HepG2 (cell line): ENCODE results near the gene CMTM1. TPM values are rescaled to one million over a fixed set of nuclear protein-coding genes. Genes with fewer than 3 reads are reported as not detected.

Source experiments
- HOXA7 ChIP-seq: sonication (generic); formaldehyde crosslinking; IDR thresholded peaks from 2 replicates; pipeline ENCODE4 v1.8.1; 2022; ENCODE audit warnings: mild to moderate bottlenecking, missing genetic modification reagents, moderate library complexity
- RELA ChIP-seq: sonication (generic); formaldehyde crosslinking; IDR thresholded peaks from 2 replicates; pipeline ENCODE4 v1.4.0; 2020; ENCODE audit warnings: missing genetic modification reagents
- RXRB ChIP-seq: IDR thresholded peaks from 2 replicates; pipeline ENCODE4 v1.6.1; 2016; ENCODE audit warnings: borderline replicate concordance, missing genetic modification reagents, missing compliant biosample characterization
- SP140L ChIP-seq: sonication (generic); formaldehyde crosslinking; IDR thresholded peaks from 2 replicates; pipeline ENCODE4 v1.4.0; 2020; ENCODE audit warnings: missing genetic modification reagents, borderline replicate concordance
- SRY ChIP-seq: sonication (generic); formaldehyde crosslinking; IDR thresholded peaks from 2 replicates; pipeline ENCODE4 v1.8.0; 2022; ENCODE audit warnings: mild to moderate bottlenecking, missing genetic modification reagents
- ZBTB3 ChIP-seq: sonication (generic); formaldehyde crosslinking; IDR thresholded peaks from 2 replicates; pipeline ENCODE4 v1.4.0; 2020; ENCODE audit warnings: low read depth, mild to moderate bottlenecking, moderate library complexity, missing genetic modification reagents, borderline replicate concordance
- ZNF235 ChIP-seq: sonication (generic); formaldehyde crosslinking; IDR thresholded peaks from 2 replicates; pipeline ENCODE4 v1.8.1; 2023; ENCODE audit warnings: mild to moderate bottlenecking, missing genetic modification reagents, borderline replicate concordance
- ZNF354B ChIP-seq: sonication (generic); formaldehyde crosslinking; IDR thresholded peaks from 2 replicates; pipeline ENCODE4 v1.8.0; 2022; ENCODE audit warnings: mild to moderate bottlenecking, missing genetic modification reagents
- ZNF569 ChIP-seq: sonication (generic); formaldehyde crosslinking; IDR thresholded peaks from 2 replicates; pipeline ENCODE4 v1.5.0; 2020; ENCODE audit warnings: mild to moderate bottlenecking, missing genetic modification reagents, moderate library complexity, borderline replicate concordance
- ZNF839 ChIP-seq: sonication (generic); formaldehyde crosslinking; IDR thresholded peaks from 2 replicates; pipeline ENCODE4 v1.4.0; 2020; ENCODE audit warnings: missing genetic modification reagents, mild to moderate bottlenecking, borderline replicate concordance
- ZNF850 ChIP-seq: sonication (generic); formaldehyde crosslinking; conservative IDR thresholded peaks from 2 replicates; pipeline ENCODE4 v1.9.0; 2021; ENCODE audit warnings: mild to moderate bottlenecking, missing genetic modification reagents
- polyA plus RNA-seq, 8 experiments: library from polyadenylated mRNA; depleted of rRNA in 3 of 8; stranded (reverse) in 7 of 8; unstranded in 1 of 8; fragments of >200 nt; fragmentation: Illumina TruSeq in 4 of 8; extraction: Trizol in 4 of 8; gene quantifications; 2 replicates each; pipeline versions ENCODE4 v1.2.1 to v1.2.3, GENCODE V29; 2011 to 2016; ENCODE audit warnings: low read depth in 4 of 8, missing spikeins in 1 of 8, mixed read lengths in 1 of 8; ENCODE audit not compliant: insufficient read depth in 1 of 8
- total RNA-seq, 5 experiments: library from RNA; depleted of rRNA; stranded (reverse); fragments of >200 nt; fragmentation: Illumina TruSeq; extraction: Trizol; gene quantifications; 2 replicates each; pipeline ENCODE4 v1.2.3, GENCODE V29; 2016; ENCODE audit warnings: low read depth in 1 of 5
- TF ChIP-seq, protein P1 (sequence below): sonication (generic); formaldehyde crosslinking; IDR thresholded peaks from 2 replicates; pipeline ENCODE4 v1.4.0; 2020; ENCODE audit warnings: missing genetic modification reagents
- TF ChIP-seq, protein P2 (sequence below): sonication (generic); formaldehyde crosslinking; IDR thresholded peaks from 2 replicates; pipeline ENCODE4 v1.9.0; 2021; ENCODE audit warnings: missing genetic modification reagents, borderline replicate concordance
- TF ChIP-seq, protein P3 (sequence below): sonication (generic); formaldehyde crosslinking; IDR thresholded peaks from 2 replicates; pipeline ENCODE4 v1.4.0; 2020; ENCODE audit warnings: mild to moderate bottlenecking, low read depth, missing genetic modification reagents
- TF ChIP-seq, protein P4 (sequence below): sonication (generic); formaldehyde crosslinking; IDR thresholded peaks from 2 replicates; pipeline ENCODE4 v1.5.0; 2020; ENCODE audit warnings: mild to moderate bottlenecking, missing genetic modification reagents
- TF ChIP-seq, protein P5 (sequence below): sonication (generic); formaldehyde crosslinking; IDR thresholded peaks from 2 replicates; pipeline ENCODE4 v1.4.0; 2020; ENCODE audit warnings: missing genetic modification reagents
- TF ChIP-seq, protein P6 (sequence below): sonication (generic); formaldehyde crosslinking; IDR thresholded peaks from 2 replicates; pipeline ENCODE4 v1.5.0; 2020; ENCODE audit warnings: missing genetic modification reagents, mild to moderate bottlenecking, borderline replicate concordance

Gene CMTM1
- total and polyA plus RNA-seq, 2 of the 13 experiments (the other 11 are each of a cell fraction or from before 2014, with no cell fraction given) = 1.7 to 2.9 TPM

DNA sequence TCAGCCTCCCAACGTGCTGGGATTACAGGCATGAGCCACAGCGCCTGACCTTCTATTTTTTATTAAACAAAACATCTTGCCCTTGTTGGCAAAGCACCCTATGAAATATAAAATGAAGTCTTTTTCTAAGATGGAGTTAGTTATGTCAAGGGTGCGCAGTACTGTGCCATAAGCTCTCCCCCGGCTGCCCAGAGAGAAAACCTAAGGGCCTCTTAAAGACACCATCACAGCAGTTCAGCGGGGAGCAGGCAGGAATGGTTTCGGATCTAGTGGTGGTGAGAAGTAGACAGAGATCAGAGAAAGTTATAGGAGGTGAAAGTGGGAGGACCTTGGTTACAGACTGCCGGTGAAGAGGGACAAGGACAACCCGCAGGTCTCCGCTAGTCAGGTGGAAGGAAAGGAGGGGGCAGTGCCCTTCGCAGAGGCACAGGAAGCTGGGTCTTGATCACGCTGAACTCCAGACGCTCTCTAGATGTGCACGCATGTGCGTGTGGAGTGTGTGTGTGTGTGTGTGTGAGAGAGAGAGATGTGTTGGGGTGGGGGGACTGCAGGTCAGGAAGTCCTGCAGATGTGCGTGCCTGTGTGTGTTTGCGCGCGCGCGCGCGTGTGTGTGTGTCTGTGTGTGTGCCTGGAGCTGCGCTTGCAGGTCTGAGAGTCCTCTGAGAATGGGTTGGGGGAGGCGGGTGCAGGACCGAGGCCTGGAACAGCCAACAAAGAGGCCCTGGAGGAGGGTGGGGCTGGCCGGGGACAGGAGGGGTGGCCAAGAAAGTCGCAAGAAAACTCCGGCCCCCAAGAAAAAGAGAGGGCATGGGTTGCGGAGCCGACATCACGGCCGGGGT is 37.5 kb downstream of the CMTM1 start (continued):
- TF ChIP-seq, protein P1, sequence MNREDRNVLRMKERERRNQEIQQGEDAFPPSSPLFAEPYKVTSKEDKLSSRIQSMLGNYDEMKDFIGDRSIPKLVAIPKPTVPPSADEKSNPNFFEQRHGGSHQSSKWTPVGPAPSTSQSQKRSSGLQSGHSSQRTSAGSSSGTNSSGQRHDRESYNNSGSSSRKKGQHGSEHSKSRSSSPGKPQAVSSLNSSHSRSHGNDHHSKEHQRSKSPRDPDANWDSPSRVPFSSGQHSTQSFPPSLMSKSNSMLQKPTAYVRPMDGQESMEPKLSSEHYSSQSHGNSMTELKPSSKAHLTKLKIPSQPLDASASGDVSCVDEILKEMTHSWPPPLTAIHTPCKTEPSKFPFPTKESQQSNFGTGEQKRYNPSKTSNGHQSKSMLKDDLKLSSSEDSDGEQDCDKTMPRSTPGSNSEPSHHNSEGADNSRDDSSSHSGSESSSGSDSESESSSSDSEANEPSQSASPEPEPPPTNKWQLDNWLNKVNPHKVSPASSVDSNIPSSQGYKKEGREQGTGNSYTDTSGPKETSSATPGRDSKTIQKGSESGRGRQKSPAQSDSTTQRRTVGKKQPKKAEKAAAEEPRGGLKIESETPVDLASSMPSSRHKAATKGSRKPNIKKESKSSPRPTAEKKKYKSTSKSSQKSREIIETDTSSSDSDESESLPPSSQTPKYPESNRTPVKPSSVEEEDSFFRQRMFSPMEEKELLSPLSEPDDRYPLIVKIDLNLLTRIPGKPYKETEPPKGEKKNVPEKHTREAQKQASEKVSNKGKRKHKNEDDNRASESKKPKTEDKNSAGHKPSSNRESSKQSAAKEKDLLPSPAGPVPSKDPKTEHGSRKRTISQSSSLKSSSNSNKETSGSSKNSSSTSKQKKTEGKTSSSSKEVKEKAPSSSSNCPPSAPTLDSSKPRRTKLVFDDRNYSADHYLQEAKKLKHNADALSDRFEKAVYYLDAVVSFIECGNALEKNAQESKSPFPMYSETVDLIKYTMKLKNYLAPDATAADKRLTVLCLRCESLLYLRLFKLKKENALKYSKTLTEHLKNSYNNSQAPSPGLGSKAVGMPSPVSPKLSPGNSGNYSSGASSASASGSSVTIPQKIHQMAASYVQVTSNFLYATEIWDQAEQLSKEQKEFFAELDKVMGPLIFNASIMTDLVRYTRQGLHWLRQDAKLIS (CRISPR knock-in tag) = no peak
- 0 out of 2 replicates have a peak, but pooled peaks have one; percentile 49 for TF ChIP-seq ZNF850 (CRISPR knock-in tag)
- peak; percentile 34; the same call in 1 of the 2 replicates for TF ChIP-seq RXRB (CRISPR knock-in tag)
- no peak for TF ChIP-seq SP140L (CRISPR knock-in tag)
- peak; percentile 79; the same call in 1 of the 2 replicates for TF ChIP-seq ZNF839 (CRISPR knock-in tag)
- TF ChIP-seq ZNF354B = no peak
- TF ChIP-seq, protein P2, sequence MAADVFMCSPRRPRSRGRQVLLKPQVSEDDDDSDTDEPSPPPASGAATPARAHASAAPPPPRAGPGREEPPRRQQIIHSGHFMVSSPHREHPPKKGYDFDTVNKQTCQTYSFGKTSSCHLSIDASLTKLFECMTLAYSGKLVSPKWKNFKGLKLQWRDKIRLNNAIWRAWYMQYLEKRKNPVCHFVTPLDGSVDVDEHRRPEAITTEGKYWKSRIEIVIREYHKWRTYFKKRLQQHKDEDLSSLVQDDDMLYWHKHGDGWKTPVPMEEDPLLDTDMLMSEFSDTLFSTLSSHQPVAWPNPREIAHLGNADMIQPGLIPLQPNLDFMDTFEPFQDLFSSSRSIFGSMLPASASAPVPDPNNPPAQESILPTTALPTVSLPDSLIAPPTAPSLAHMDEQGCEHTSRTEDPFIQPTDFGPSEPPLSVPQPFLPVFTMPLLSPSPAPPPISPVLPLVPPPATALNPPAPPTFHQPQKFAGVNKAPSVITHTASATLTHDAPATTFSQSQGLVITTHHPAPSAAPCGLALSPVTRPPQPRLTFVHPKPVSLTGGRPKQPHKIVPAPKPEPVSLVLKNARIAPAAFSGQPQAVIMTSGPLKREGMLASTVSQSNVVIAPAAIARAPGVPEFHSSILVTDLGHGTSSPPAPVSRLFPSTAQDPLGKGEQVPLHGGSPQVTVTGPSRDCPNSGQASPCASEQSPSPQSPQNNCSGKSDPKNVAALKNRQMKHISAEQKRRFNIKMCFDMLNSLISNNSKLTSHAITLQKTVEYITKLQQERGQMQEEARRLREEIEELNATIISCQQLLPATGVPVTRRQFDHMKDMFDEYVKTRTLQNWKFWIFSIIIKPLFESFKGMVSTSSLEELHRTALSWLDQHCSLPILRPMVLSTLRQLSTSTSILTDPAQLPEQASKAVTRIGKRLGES (CRISPR knock-in tag) = no peak
- TF ChIP-seq, protein P3, sequence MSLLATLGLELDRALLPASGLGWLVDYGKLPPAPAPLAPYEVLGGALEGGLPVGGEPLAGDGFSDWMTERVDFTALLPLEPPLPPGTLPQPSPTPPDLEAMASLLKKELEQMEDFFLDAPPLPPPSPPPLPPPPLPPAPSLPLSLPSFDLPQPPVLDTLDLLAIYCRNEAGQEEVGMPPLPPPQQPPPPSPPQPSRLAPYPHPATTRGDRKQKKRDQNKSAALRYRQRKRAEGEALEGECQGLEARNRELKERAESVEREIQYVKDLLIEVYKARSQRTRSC = no peak
- 0 out of 2 replicates have a peak, but pooled peaks have one; percentile 16 for TF ChIP-seq RELA (CRISPR knock-in tag)
- TF ChIP-seq, protein P4, sequence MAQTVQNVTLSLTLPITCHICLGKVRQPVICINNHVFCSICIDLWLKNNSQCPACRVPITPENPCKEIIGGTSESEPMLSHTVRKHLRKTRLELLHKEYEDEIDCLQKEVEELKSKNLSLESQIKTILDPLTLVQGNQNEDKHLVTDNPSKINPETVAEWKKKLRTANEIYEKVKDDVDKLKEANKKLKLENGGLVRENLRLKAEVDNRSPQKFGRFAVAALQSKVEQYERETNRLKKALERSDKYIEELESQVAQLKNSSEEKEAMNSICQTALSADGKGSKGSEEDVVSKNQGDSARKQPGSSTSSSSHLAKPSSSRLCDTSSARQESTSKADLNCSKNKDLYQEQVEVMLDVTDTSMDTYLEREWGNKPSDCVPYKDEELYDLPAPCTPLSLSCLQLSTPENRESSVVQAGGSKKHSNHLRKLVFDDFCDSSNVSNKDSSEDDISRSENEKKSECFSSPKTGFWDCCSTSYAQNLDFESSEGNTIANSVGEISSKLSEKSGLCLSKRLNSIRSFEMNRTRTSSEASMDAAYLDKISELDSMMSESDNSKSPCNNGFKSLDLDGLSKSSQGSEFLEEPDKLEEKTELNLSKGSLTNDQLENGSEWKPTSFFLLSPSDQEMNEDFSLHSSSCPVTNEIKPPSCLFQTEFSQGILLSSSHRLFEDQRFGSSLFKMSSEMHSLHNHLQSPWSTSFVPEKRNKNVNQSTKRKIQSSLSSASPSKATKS = no peak
- TF ChIP-seq SRY (CRISPR knock-in tag) = no peak
- TF ChIP-seq ZNF569 (CRISPR knock-in tag) = no peak
- TF ChIP-seq ZBTB3 (CRISPR knock-in tag) = 0 out of 2 replicates have a peak, but pooled peaks have one; percentile 15
- TF ChIP-seq ZNF235 = no peak
- TF ChIP-seq, protein P5, sequence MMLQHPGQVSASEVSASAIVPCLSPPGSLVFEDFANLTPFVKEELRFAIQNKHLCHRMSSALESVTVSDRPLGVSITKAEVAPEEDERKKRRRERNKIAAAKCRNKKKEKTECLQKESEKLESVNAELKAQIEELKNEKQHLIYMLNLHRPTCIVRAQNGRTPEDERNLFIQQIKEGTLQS (CRISPR knock-in tag) = no peak
- no peak for TF ChIP-seq HOXA7 (CRISPR knock-in tag)
- TF ChIP-seq, protein P6, sequence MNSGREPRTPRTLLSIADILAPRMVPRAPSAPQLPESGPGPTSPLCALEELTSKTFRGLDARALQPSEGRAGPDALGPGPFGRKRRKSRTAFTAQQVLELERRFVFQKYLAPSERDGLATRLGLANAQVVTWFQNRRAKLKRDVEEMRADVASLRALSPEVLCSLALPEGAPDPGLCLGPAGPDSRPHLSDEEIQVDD (CRISPR knock-in tag) = no peak
